Measurements from ENCODE around the gene RASA3. TPM values are rescaled to one million over a fixed set of nuclear protein-coding genes. Genes with fewer than 3 reads are reported as not detected.

The RASA3 gene
- total and polyA plus RNA-seq, 9 of the 15 experiments (the other 6 are each of a cell fraction or from before 2014, with no cell fraction given): 0.72 to 25.3 (median 14.4) TPM

DNA sequence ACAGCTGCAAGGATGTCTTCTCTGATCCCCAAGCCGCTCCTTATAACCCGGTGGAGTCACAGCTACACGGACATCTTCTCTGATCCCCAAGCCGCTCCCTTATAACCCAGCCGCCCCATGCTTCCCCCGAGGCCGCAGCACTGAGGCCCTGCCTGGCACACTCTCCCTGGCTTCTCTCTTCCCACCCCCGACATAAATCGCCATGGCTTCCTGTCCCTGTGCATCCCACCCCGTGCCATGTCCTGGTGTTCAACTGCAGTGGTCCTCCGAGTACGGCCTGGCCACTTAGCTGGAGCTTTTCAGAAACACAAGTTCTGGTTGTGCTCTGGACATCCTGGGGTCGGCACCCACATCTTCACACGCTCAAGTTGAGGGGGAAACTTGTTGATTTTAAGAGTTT, 60.4 kb downstream of the RASA3 start (continued):
- TF ChIP-seq, protein P1, sequence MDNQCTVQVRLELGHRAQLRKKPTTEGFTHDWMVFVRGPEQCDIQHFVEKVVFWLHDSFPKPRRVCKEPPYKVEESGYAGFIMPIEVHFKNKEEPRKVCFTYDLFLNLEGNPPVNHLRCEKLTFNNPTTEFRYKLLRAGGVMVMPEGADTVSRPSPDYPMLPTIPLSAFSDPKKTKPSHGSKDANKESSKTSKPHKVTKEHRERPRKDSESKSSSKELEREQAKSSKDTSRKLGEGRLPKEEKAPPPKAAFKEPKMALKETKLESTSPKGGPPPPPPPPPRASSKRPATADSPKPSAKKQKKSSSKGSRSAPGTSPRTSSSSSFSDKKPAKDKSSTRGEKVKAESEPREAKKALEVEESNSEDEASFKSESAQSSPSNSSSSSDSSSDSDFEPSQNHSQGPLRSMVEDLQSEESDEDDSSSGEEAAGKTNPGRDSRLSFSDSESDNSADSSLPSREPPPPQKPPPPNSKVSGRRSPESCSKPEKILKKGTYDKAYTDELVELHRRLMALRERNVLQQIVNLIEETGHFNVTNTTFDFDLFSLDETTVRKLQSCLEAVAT (IDR thresholded peaks at IDR 0.05): no peak
- TF ChIP-seq JUND (IDR thresholded peaks at IDR 0.05; ENCODE audit: borderline replicate concordance, low read depth, low read length): no peak
- TF ChIP-seq JUND (tag; IDR thresholded peaks at IDR 0.05; ENCODE audit: borderline replicate concordance, low read depth, low read length): no peak

DNA sequence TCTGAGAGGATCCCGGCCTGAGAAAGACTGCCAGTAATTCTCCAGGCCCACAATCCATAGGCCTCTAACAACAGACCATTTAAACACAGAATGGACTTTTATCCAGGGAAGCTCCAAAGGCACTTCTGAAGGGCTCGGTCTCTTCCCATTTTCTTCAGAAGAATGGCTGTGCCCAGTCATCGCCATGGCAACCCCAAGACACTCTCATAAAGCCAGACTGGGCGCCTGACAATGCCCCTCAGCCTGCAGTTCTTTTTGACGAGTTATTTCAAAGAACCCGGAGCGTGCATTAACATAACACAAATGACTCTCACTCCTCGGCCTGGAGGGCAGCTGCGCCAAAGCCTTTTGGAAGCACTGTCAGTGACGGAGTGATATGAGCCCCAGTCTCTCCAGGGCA, 61.0 kb downstream of the RASA3 start:
- FAIRE-seq: no peak
- peaks cover 10% of the 10 kb centered on the region; the same call in 1 of the 3 replicates for H3K36me3 ChIP-seq (ENCODE audit: control insufficient read depth, insufficient read depth, low read length)

More for the DNA sequence above, 61.0 kb downstream of the RASA3 start:
- Histone ChIP-seq H4K20me1 (replicated peaks; ENCODE audit: control insufficient read depth, insufficient read depth, low read length) (no peaks in the 10 kb centered on the region), H3K9me1 (ENCODE audit: control insufficient read depth, insufficient read depth, low read length) (no peaks in the 10 kb centered on the region), H3K4me2 (ENCODE audit: insufficient read depth, low read length) (no peak overlapping the region), H3K9me3 (replicated peaks; ENCODE audit: control insufficient read depth, insufficient read depth, low read depth, low read length) (peaks cover 1% of the 10 kb centered on the region; the same call in 1 of the 2 replicates), H3K9ac (ENCODE audit: insufficient read depth in 1 of 2, low read depth in 2 of 2, low read length in 2 of 2) (no peak overlapping the region), H2AFZ (ENCODE audit: low read depth, low read length) (no peak overlapping the region), H3K4me1 (replicated peaks in 1 of 2; ENCODE audit: control insufficient read depth in 2 of 2, insufficient read depth in 2 of 2, low read length in 2 of 2) (peaks cover 0 to 11% of the 10 kb centered on the region in 2 experiments; a peak in 2 of 5 replicates), H3K27ac (ENCODE audit: extremely low read depth, low read depth, low read length) (no peak overlapping the region), H3K27me3 (ENCODE audit: control insufficient read depth in 2 of 2, insufficient read depth in 2 of 2, low read length in 2 of 2) (no peaks in the 10 kb centered on the region), H3K4me3 (no peak overlapping the region), H3K79me2 (ENCODE audit: control insufficient read depth, insufficient read depth, low read length) (peaks cover 11% of the 10 kb centered on the region)
- in situ Hi-C loops (cut with MboI) (no loop called here), intact Hi-C loops (cut with micrococcal nuclease) (no loop called here)
- no TSS peak for BruUV-seq (replicated peaks)
- DNase-seq (ENCODE audit: extremely low read depth in 1 of 4, low spot score in 3 of 4): no peak
- TF ChIP-seq POLR2A (conservative IDR thresholded peaks at IDR 0.05) (no peak), ZNF174 (CRISPR knock-in tag; IDR thresholded peaks at IDR 0.05) (no peak), EHMT2 (IDR thresholded peaks at IDR 0.05) (no peak), ZNF764 (CRISPR knock-in tag; IDR thresholded peaks at IDR 0.05; ENCODE audit: low read depth) (no peak), ZKSCAN3 (CRISPR knock-in tag; IDR thresholded peaks at IDR 0.05) (no peak), BDP1 (IDR thresholded peaks at IDR 0.05; ENCODE audit: insufficient read depth, insufficient read length) (no peak), KHSRP (IDR thresholded peaks at IDR 0.05) (no peak)
- TF ChIP-seq, protein P2, sequence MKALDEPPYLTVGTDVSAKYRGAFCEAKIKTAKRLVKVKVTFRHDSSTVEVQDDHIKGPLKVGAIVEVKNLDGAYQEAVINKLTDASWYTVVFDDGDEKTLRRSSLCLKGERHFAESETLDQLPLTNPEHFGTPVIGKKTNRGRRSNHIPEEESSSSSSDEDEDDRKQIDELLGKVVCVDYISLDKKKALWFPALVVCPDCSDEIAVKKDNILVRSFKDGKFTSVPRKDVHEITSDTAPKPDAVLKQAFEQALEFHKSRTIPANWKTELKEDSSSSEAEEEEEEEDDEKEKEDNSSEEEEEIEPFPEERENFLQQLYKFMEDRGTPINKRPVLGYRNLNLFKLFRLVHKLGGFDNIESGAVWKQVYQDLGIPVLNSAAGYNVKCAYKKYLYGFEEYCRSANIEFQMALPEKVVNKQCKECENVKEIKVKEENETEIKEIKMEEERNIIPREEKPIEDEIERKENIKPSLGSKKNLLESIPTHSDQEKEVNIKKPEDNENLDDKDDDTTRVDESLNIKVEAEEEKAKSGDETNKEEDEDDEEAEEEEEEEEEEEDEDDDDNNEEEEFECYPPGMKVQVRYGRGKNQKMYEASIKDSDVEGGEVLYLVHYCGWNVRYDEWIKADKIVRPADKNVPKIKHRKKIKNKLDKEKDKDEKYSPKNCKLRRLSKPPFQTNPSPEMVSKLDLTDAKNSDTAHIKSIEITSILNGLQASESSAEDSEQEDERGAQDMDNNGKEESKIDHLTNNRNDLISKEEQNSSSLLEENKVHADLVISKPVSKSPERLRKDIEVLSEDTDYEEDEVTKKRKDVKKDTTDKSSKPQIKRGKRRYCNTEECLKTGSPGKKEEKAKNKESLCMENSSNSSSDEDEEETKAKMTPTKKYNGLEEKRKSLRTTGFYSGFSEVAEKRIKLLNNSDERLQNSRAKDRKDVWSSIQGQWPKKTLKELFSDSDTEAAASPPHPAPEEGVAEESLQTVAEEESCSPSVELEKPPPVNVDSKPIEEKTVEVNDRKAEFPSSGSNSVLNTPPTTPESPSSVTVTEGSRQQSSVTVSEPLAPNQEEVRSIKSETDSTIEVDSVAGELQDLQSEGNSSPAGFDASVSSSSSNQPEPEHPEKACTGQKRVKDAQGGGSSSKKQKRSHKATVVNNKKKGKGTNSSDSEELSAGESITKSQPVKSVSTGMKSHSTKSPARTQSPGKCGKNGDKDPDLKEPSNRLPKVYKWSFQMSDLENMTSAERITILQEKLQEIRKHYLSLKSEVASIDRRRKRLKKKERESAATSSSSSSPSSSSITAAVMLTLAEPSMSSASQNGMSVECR (CRISPR knock-in tag; IDR thresholded peaks at IDR 0.05): no peak
- ChIA-PET CTCF (ENCODE audit: low intra/inter-chr PET ratio) (no interaction called here), POLR2A (no interaction called here)
- ATAC-seq: no peak
- WGBS (ENCODE audit: insufficient coverage, low coverage, missing lambda C conversion rate): 95% methylated on average over 9 of the region's 10 CpGs

Data from K562 (cell line).